Adrenal gland (tissue), 5 donors: Measurements from ENCODE around the gene TGFBR3.

Experiments
- CTCF ChIP-seq, 6 experiments: fragments of 450-650 bp in 4 of 6; fragments of 200-600 bp in 2 of 6; sonication (generic) in 1 of 6; IDR thresholded peaks; 1 replicate in 5 of 6; 2 replicates in 1 of 6; pipeline versions ENCODE4 v1.5.1 to v1.8.0; 2016 to 2021; ENCODE audit warnings: antibody characterized with exemption in 6 of 6, mild to moderate bottlenecking in 2 of 6, moderate library complexity in 1 of 6
- POLR2A ChIP-seq, 2 donors: fragments of 450-650 bp; IDR thresholded peaks; one replicate each; pipeline ENCODE4 v1.6.1; 2017; ENCODE audit warnings: antibody characterized with exemption in 2 of 2, mild to moderate bottlenecking in 2 of 2, moderate library complexity in 1 of 2
- donor health status: DM: no; HTN: no; CAD: no.

GRCh38 chr1:91763252-91763651 lies 122.7 kb downstream of the TGFBR3 start:
- TF ChIP-seq CTCF (IDR thresholded peaks at IDR 0.05) (no peak), POLR2A (IDR thresholded peaks at IDR 0.05) (no peak)
